Measurements from ENCODE around the gene CASKIN2.

CASKIN2 gene

DNA sequence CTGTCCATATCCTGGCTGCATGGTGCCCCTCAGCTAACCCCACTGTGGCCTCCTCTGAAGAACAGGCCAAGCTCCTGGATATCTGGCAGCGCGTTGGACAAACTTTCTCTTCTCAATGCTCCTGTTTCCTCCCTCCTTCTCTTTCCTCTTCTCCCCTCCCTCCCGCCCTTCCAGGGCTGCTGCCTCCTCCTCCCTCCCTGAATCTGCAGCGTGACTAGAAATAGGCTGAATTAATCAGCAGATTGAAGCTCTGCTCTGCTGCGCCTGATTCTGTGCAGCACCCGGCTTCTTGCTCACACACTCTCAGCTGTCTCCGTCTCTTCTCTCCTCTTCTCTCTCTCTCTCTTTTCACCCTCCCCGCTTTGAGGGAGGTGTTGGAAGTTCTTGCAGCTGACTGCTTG lies 39.1 kb downstream of the CASKIN2 start:
- in situ Hi-C loops (cut with HindIII; ENCODE audit: low sequenced_read_pairs): no loop called here

DNA sequence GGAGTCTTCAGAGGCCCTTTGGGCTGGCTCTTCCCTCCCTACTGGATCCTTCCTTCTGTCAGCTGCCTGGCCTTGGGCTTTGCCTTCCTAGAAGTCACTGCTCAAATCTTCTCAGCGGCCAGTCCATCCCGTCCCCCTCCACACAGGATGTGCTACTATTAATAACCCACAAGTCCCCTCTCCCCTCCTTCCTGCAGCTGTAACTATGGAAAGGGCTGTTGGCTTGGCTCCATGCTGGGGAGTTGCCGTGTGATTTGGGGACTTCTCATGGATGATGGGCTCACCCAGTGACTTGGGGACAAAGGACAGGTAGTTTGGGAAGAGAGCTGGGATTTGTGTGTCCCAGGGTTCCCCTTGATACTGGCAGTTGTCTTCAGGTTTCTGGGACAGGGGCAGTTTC lies 39.5 kb downstream of the CASKIN2 start:
- in situ Hi-C loops (cut with HindIII; ENCODE audit: low sequenced_read_pairs): no loop called here

DNA sequence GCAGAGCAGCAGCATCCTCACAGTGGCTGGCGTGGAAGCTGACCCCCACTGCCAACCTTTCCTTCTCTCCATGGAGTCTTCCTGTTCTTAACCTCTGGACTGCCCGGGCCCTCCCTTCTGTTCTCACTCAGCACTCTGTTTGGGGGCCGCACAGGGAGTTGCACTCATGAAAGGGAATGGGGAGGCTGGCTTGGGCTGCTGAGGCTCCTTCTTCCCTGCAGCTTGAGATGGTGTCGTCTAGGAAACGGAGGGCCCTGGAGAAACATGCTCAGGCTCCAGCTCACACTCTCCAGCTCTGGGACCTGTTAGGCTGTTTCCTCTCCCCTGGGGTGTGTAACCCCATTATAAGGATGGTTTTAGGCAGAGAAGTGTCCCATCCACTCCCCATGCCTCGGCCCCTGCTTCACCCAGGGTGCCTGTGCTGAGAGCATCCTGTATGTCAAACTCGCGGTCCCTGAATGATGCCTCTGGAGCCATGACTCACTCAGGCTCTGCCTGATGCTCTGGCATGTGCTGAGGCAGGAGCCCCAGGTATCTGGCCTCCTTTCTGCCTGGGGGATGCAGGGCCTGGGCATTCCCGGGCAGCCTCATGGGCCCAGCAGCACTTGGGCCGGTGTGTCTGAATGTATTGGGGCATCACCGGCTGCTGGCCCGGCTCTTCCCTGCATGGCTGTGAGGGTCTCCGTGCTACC lies 40.0 kb downstream of the CASKIN2 start:
- in situ Hi-C loops (cut with HindIII; ENCODE audit: low sequenced_read_pairs): no loop called here

DNA sequence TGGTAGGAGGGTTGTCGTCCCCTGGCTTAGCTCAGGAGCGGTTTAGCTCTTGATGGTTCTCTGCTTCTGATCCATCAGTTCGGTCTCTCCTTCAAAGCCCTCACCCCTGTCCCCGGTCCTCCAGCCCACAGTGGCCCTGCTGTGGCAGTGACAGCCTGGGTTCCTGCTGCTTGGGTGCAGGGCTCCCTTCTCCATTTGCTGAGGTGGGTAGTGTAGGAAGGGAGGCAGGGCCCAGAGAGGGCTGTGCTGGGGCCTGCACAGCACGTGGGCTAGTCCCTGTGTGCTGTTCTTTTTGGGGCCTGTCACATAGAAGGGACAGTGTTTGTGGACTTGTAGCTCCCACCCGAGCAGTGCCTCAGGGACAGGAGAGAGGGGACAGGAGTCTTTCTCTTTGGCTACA lies 40.6 kb downstream of the CASKIN2 start:
- in situ Hi-C loops (cut with HindIII; ENCODE audit: low sequenced_read_pairs): no loop called here

DNA sequence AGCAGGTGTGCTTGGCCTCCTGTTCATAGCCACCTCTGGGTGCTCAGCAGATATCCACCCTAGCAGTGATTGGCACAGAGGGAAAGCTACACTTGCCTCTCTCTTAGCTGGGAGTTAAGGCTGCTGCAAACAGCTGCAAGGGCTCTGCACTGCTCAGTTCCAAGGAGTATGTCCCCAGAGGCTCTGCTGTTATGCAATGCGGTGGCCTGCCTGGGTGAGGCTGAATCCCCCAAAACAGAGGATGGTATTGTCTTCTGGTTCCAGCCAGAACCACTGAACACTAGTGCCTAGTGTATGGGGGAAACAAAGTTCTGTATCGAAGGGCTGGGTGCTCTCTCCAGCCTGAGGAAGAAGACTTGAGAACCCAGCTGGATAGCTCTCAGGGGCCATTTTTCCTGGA lies 42.1 kb downstream of the CASKIN2 start:
- in situ Hi-C loops (cut with HindIII; ENCODE audit: low sequenced_read_pairs): no loop called here

DNA sequence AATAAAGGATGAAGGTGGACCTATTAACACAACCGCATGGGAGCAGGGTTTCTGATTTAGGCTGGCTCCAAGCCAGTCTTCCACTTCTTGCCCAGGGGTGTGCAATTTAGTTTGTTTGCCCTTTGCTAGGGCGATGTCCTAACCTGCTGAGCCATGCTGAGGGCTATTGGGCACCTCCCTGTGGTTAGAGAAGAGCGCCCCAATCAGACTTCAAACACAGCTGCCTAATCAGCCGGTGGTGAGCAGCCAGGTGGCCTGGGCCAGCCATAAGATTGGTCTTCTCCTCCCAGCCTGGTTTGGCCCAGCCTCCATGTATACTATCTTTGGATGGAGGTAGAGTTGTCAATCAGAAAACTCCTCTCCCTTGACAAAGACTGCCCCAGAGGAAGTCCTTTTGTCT lies 43.2 kb downstream of the CASKIN2 start:
- in situ Hi-C loops (cut with HindIII; ENCODE audit: low sequenced_read_pairs): no loop called here

DNA sequence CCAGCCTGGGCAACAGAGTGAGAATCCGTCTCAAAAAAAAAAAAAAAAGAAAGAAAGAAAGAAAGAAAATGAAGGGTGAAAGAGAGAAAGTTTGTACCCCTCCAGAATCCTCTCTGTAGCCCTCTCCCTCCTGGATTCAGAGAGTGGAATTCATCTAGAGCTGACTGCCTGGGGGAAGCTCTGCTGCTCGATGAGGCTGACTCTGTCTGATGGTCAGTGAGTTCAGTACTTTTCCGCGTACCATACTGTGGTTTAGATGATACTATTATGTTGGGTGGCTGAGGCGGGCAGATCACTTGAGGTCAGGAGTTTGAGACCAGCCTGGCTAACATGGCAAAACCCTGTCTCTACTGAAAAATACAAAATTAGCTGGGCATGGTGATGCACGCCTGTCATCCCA lies 44.1 kb downstream of the CASKIN2 start:
- in situ Hi-C loops (cut with HindIII; ENCODE audit: low sequenced_read_pairs): no loop called here

DNA sequence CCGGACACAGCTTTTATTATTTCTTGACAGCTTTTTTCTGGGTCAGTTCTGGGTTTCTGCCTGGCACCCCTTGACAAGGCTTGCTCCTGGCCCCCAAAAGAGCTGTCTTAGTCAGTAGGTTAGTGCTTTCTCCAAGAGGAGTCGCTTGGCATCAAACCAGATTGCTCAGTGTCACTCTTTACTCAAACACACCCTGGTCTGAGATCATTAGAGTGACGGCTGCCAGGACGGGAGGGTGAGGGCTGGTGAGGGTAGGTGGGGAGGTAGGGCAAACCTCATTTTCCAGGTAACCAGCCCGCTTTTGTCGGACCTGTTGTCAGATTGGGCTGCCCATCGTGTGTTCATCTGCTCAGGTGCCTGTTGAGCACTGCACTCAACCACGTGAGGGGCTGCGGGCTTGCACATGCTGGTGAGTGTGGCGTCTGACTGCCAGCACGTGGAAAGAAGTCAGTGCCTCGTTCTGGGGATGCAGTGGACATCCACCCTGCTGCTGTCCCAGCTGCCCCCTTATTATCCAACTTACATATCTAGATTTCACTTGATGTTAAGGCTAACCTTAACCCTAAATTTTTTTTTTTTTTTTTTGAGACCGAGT lies 46.5 kb downstream of the CASKIN2 start:
- in situ Hi-C loops (cut with HindIII; ENCODE audit: low sequenced_read_pairs): no loop called here

DNA sequence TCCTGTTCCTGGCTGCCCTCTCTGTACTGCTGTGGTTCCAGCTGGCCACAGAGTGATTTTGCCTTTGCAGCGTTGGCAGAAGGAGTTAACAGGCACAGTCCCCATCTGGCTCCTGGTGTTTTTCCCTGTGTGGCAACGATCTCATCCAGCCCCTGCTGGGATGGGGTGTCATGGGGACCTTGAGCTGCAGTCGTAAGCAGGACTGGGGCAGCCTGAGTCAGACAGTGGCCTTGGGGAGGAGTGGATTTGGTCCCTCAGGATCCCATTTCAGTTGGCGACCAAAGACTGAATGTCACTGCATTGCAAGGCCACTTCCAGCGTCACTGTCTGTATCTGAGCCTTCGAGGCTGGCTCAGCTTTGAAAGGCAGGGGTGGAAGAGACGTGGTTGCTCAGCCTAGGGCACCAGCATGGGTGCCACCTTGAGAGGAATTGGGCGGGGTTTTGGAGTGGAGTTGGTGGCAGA lies 47.0 kb downstream of the CASKIN2 start:
- in situ Hi-C loops (cut with HindIII; ENCODE audit: low sequenced_read_pairs): no loop called here

DNA sequence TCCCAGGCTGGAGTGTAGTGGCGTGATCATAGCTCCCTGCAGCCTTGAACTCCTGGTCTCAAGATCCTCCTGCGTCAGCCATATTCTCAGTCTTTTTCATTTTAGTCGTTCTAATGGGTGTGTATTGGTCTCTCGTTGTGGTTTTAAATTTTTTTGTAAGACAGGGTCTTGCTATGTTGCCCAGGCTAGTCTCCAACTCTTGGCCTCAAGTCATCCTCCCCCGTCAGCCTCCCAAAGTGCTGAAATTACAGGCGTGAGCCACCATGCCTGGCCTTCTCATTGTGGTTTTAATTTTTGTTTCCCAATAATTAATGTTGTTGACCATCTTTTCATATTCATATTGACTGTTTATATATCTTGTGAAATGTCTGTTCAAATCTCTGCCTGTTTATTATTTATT lies 50.3 kb downstream of the CASKIN2 start:
- in situ Hi-C loops (cut with HindIII; ENCODE audit: low sequenced_read_pairs): no loop called here

DNA sequence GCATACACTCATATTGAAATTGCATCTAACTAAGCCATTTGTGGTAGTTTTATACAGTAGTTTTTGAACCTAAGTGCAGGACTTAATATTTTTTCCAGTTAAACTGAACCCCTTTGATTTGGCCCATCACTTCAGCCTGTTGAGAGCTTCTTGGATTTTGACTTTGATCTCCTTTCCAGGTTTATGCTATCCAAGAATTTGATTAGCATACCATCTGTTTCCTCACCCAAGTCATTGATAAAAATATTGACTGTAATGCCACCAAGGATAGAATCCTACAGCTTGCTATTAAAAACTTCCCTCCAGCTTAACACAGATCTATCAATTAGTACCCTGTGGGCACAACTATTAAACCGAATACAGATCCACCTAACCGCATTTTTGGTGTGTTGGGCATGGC lies 51.7 kb downstream of the CASKIN2 start:
- in situ Hi-C loops (cut with HindIII; ENCODE audit: low sequenced_read_pairs): no loop called here

DNA sequence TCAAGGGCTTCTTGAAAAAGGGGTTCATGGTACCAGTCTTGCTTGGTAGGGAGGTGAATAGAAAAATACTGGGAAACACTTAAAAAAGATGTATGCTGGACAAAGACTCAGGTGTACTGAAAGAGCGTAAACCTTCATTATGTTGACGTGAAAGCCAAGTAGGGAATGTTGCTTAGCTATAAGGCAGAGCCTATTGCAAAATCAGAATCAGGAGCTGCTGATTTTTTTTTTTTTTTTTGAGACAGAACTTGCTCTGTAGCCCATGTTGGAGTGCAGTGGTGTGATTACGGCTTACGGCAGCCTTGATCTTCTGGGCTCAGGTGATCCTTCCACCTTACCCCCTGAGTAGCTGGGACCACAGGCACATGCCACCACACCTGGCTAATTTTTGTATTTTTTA lies 55.0 kb downstream of the CASKIN2 start:
- in situ Hi-C loops (cut with HindIII; ENCODE audit: low sequenced_read_pairs): no loop called here

DNA sequence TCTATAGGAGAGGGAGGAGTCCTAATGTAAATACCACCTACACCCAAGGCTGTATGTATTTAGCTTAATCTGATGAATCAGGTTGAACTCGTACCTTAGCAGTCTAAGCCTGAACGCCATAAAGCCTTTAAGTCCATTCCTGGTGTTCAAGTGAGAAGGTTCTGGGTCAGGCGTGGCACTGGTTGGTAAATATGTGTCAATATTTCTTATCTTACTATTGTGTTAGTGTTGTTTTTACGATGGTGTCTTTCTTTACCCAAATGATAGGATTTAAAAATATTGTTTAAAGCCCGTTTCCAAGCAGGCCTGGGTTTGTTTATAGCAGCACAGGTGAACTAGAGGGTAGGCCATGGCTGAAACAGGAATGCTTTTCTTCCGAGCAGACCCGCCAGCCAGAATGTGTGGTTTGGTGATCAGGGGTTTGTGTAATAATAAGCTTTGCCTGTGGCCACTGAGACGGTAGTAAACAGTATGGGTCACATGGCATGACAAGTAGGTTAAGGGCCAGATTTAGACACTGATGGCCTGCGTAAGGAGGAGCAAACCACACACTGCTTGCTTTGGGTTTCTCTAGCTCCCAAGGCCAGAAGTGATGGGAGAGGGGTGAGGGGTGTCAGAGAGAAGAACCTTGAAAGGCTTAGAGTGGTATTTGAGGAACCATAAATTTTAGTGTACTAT lies 55.6 kb downstream of the CASKIN2 start:
- in situ Hi-C loops (cut with HindIII; ENCODE audit: low sequenced_read_pairs): no loop called here

DNA sequence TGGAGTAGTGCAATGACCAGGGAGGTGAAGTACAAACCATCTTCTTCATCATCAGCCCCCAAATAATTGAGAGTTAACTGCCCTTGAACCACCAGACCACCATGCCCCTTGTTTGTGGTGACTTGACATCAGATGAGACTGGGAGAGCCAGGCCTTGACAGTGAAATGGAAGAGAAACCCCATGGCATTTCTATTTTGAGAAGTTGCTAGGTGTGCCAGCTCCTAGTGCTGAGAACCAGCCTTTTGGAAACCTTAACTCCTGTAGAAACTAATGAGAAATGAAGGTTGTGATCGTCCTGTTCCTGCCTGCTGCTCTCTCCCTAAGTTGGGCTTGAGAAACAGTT lies 56.1 kb downstream of the CASKIN2 start:
- in situ Hi-C loops (cut with HindIII; ENCODE audit: low sequenced_read_pairs): no loop called here

DNA sequence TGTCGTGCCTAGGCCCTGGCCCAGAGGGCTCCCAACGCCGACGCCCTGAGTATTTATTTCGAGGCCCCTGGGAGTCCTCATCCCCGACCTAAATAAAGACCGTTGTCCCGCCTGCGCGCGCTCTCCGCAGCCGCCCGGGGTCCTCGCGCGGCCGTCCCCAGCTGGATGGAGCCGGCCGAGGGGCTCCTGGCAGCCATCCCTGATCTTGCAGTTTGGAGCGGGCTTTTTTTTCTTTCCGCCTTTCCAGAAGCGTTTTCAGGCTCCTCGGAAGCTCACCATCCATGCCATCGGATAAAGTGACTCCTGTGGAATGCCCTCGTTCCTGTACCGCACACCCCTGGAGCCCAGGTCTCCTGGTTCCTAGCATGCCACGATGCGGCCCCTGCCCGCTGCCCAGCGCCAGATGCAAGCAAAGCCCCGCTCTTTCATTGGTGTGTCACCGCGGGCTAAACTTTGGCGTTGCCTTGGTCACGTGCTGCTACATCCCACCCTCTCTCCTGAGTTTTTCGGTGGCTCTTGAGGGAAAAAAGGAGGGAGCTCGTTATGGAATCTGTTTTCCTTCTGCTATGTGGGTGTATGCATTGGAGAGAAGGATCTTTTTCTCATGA lies 58.2 kb downstream of the CASKIN2 start:
- in situ Hi-C loops (cut with HindIII; ENCODE audit: low sequenced_read_pairs): no loop called here

DNA sequence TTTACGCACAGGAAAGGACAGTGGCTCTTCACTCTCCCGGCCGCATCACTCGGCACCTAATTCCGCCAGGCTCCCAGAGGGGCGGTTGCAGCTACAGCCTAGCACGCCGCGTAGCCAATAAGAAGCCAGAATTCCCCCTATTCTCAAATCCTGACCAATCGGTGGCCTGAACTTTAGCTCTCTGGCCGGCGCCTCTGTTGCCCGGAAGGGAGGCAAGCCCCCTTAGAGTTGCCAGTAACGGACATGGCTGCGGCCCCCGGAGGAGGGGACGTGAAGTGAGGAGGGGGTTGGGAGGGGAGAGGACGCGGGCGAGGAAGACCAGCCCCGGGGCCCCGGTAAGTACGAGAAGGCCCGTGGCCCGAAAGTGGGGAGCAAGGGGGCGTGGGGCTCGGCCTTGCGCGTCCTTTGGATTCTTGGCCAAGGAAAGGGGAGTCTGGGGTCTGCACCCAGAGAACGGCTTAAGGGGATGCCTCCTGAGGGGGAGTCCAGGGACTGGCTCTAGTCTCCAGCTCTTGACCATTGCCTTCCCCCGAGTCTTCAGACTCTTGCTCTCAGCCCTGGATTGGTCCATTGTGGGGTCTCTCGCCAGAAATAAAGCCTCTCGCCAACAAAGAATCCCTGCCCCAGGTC lies 58.8 kb downstream of the CASKIN2 start, which contains the start of gene TMEM94:
Gene TMEM94, plus strand, starts transcription at position 219 of the 630 bp plus-strand sequence. CDS start 15,271 bp downstream, outside the sequence.
- in situ Hi-C loops (cut with HindIII; ENCODE audit: low sequenced_read_pairs): no loop called here

DNA sequence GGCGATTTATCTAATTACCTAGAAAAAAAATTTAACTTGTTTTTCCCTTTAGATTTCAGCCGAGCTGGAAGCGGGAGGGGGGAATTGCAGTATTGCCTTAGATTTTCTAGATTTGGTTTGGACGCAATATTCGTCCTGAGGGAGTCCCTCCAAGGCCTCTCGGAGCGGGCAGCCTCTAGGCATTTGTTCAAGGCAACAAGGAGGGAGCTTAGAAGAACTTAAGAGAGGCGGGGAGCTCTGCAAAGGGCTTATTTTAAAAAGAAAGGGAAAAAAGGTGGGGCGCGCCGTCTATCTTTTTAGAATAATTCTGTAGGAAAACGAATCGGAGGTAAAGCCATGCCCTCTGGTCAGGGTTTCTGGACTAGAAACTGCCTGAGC lies 59.3 kb downstream of the CASKIN2 start:
- in situ Hi-C loops (cut with HindIII; ENCODE audit: low sequenced_read_pairs): no loop called here

DNA sequence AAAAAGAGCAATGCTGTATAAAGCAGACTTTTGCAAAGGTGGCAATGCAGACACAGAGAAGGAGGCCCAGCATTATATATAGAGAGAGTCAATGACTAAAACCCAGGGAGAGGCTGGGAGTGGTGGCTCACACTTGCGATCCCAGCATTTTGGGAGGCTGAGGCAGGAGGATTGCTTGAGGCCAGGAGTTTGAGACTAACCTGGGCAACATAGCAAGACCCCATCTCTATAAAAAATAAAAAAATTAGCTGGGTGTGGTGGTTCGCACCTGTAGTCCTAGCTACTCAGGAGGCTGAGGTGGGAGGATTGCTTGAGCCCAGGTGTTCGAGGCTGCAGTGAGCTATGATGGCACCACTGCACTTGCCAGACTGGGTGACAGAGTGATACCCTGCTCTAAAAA lies 60.7 kb downstream of the CASKIN2 start:
- in situ Hi-C loops (cut with HindIII; ENCODE audit: low sequenced_read_pairs): loop anchor here (5.0 kb wide), 1 partner anchor 33 kb away; no protein-coding TSS in a partner anchor

DNA sequence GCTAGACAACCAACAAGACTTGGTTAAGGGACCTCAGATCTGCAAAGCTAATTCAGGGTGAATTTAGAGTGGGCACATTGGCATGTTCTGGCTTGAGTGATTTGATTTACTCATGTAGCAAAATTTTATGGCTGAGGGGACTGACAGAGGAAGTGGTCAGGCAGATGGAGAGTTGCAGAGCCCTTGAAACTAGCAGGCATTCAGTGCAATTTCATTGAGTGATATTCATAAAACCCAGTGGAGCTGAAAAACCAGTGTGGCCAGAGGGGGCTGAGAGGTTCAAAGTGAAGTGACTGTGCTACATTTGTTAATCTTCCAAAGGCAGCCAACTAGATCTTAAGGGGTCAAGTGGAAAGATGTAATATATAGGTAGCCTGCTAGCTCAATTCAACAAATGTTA lies 61.1 kb downstream of the CASKIN2 start:
- in situ Hi-C loops (cut with HindIII; ENCODE audit: low sequenced_read_pairs): loop anchor here (5.0 kb wide), 1 partner anchor 33 kb away; no protein-coding TSS in a partner anchor

DNA sequence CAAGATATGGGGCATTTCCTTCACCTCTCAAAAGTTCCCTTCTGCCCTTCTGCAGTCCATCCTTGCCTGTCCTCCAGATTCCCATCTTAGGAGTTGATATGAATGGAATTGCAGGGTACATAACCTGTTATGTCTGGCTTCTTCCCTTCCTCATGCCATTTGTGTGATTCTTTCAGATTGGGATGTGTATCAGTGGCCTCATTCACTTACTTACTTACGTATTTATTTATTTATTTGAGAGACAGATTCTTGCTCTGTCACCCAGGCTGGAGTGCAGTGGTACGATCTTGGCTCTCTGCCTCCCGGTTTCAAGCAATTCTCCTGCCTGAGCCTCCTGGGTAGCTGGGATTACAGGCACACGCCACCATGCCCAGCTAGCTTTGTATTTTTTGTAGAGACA lies 65.1 kb downstream of the CASKIN2 start:
- in situ Hi-C loops (cut with HindIII; ENCODE audit: low sequenced_read_pairs): loop anchor here (5.0 kb wide), 1 partner anchor 37 kb away; no protein-coding TSS in a partner anchor

Measured in endothelial cell of hepatic sinusoid (primary cell).